Stimulated activated naive CD4-positive, alpha-beta T cell (primary cell): ENCODE measurements around the gene VWA1.
"Not testable (repeated sequence)": the region's sequence is repeated elsewhere in the genome, so short reads cannot be mapped to it uniquely, and the experiment has no call there.

Source experiments
- DNase-seq, 6 experiments: peaks; one replicate each; lab custom pipeline; 2025; lab: John Stamatoyannopoulos, UW

Gene VWA1

DNA sequence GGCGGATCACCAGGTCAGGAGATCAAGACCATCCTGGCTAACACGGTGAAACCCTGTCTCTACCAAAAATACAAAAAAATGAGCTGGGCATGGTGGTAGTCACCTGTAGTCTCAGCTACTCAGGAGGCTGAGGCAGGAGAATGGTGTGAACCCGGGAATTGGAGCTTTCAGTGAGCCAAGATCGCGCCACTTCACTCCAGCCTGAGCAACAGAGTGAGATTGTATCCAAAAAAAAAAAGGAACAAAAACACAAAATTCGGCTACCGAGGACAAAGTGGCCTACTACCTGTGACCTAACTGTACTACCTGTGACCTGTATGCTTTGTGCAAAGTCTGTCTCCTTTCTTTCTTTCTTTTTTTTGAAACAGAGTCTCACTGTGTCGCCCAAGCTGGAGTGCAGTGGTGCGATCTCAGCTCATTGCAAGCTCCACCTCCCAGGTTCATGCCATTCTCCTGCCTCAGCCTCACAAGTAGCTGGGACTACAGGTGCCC, 32.5 kb upstream of the VWA1 start:
- not testable (repeated sequence) for DNase-seq

DNA sequence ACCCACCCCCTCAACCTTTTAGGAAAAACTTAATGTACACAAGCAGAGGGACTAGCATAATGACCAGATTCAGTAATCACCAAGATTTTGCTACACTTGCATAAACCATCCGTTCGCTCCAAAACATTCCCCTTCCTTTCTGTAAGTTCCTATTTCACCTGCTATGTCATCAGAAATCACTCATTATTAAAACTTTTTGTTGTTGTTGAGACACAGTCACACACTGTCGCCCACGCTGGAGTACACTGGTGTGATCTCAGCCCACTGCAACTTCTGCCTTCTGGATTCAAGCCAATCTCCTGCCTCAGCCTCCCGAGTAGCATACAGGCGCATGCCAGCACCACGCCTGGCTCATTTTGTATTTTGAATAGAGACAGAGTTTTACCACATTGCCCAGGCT, 31.8 kb upstream of the VWA1 start:
- DNase-seq = no peak

DNA sequence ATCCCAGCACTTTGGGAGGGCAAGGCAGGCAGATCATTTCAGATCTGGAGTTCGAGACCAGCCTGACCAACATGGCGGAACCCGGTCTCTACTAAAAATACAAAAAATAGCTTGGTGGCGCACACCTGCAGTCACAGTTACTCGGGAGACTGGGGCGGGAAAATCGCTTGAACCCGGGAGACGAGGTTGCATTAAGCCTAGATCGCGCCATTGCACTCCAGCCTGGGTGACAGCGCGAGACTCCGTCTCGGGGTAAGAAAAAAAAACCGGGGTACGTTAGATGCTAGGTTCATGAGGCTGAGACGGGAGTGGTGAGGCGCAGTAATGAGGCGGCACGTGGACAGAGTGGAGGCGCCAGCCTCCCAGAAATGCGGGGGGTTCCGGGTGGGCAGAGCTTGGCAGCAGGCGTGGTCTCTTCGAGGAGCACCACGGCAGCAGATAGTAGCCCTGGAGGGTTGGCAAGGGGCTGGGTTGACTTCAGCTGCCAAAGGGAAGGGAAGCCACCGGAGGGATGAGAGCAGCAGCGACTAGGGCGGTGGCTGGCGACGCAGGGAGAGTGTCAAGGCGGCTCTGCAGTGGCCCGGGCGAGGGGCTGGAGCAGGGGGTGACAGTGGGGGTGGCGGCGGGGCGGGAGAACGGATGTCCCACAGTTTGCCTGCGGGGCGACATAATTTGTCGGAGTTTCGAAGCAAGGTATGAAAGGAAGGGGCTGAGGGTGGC, 29.2 kb upstream of the VWA1 start:
- no peak for DNase-seq

DNA sequence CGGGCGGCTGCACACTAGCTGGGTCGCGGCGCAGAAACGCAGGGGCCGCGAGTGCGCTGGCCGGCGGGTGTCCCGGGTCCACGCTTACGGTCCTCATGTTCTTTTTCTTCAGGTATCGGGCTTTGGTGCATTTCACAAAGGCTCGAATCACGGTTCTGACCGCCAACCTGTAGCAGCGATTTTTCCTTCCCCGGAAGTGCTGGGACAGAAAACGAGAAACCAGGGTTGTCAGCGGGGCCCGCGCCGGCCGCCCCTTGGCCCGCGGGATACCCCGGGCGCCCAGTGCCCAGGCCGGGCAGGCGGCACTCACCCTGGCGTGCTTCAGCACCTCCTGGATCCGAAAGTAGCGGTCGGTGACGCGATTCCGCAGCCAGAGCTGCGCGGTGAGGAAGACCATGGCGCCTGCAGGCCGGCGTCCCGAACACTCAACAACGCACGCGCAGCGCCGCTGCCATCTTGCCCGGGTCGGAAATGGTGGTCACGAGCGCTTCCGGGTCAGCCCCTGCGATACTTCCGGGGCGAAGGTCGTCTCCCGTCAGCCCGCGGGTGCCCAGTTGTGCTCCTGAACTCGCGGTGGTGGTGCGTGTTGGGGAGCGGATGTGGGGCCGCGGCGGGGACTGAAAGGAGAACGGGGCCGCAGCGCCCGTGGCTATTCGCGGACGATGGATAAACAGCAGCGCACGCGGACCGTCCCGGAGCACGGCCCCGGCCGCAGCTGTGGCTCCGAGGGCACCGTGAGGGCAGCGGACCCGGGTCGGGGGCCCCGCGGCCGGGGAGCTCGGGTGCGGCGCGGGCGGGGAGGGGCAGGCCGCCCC, 28.5 kb upstream of the VWA1 start, which contains the start of gene MRPL20:
TSS of gene MRPL20 (minus strand) at position 473 of the 815 bp plus-strand sequence. CDS start at position 397, 76 bp downstream.
- DNase-seq = peak; percentile 90 to 94 (median 94)

DNA sequence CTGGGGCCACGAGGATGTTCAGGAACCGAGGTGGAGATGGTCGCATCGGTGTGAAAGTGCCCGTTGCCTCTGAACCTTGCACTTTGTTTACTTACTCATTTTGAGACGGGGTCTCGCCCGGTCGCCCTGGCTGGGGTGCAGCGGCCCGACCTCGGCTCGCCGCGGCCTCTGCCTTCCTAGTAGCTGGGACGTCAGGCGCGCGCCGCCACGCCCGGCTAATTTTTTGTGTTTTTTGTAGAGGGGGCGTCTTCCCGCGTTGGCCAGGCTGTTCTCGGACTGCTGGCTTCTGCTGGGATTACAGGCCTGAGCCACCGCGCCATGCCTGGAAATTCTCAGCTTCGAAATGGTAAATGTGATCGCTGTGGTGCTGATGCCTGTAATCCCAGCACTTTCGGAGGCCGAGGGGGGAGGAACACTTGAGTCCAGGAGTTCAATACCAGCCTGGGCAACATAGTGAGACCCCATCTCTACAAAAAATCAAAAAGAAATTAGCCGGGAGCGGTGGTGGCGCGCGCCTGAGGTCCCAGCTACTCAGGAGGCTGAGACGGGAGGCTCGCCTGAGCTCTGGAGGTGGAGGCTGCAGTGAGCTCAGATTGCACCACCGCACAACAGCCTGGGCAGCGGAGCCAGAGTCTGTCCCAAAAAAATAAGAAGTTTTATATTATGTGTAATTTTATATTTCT, 27.7 kb upstream of the VWA1 start:
- DNase-seq = peak in 1 of 6 experiments; percentile 42

DNA sequence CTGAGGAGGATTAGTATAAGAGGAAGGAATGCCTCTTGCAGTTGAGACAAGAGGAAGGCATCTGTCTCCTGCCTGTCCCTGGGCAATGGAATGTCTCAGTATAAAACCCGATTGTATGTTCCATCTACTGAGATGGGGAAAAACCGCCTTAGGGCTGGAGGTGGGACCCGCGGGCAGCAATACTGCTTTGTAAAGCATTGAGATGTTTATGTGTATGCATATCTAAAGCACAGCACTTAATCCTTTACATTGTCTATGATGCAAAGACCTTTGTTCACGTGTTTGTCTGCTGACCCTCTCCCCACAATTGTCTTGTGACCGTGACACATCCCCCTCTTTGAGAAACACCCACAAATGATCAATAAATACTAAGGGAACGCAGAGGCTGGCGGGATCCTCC, 25.3 kb upstream of the VWA1 start:
- not testable (repeated sequence) for DNase-seq

DNA sequence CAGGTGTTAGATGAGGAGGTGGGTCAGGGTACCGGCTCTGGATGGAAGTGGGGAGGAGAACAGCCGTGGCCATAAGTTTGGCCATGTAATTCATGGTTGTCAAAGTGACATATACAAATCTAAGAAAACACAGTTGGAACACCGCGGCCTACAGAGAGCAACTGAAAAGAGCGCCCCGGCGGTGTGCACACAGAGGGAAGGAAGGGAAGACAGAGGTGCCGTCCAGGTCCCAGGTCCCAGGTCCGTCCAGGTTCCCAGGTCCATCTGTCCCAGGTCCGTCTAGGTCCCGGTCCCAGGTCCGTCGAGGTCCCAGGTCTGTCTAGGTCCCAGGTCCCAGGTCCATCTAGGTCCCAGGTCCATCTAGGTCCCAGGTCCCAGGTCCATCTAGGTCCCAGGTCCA, 23.9 kb upstream of the VWA1 start:
- DNase-seq = no peak

DNA sequence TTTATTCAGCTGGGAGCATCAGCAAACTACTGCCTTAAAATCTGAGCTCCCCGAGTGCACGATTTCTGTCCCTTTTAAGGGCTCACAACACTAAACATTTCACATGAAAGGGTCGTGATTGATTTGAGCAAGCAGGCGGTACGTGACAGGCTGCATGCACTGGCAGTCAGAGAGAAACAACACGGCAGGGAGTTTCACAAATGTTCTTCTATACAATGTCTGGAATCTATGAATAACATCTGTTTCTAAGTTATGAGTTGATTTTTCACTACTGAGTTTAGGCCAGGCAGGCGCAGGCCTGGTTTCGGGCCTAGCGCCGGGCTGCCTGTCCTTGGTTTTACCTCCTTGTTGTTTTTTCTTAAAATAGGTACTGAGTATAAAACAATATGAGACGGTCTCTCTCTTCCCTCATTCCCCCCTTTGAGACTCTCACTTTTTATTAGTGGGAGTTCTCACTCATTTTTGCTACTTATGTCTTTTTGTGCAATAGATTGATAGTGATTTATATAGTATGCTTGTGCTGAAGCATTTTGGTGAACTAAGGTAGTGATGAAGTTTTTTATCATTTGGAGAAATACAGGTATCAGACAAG, 23.1 kb upstream of the VWA1 start:
- not testable (repeated sequence) for DNase-seq

DNA sequence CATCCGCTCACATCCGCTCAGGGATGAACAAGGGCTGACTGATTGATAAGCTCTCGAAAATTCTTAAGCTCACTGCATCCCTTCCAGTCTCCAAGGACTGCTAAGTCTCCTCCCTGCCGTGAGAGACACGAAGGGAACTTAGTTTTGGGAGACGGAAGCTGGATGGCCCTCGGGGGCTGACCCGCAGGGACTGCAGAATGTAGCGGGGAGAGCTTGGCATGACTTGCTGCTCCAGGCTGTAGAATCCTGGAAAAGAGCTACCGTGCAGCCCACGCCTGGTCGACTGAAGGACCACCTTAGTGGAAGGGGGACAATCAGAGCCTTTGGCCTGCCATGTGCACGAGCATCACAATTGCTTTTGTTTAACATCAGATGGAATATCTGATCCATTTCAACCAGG, 19.7 kb upstream of the VWA1 start:
- no peak for DNase-seq

DNA sequence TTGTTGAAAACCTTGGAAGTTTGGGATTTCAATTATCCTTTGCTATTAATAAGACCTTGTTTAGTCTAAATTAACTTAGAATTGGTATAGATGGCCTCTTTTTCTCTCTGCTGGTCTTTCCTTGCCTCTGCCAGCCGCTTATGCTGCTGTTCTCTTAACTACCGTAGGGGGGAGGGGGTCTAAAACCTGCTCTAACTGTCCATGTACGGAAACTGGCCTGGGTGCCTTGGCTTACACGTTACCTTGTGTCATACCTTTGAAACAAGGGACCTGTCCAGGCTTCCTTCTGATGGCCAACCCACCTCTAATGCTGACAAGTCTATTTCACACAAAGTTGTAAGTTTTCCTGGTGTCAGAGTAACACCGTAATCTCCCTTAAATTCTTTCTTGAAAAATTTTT, 18.1 kb upstream of the VWA1 start:
- DNase-seq = not testable (repeated sequence)

DNA sequence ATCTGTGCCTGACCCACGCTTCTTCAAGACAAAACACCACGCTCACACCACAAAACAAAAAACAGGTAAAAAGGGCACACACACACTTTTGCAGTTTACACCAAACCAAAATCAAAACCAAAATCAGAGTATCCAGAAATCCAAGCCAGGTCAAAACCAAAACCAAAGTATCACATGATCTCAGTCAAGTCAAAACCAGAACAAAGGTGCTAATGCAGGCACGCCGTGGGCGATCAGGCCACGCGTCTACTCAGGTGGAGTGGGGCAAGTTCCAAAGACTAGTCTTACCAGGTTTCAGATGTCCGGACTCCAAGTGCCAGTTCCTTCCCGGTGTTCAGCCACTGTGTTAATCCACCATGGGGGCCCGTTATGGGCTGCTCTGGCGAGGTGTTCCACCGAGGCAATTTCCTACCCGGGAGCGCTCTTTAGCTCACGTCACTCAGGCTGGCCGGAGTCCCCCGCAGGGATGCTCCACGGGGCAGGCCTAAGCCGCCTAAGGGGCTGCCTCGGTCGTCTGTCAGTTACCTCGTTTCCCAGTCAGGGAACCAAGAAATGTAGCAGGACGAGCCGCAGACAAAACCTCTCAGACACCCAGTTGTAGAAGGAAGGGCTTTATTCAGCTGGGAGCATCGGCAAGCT, 17.5 kb upstream of the VWA1 start:
- DNase-seq = not testable (repeated sequence)

DNA sequence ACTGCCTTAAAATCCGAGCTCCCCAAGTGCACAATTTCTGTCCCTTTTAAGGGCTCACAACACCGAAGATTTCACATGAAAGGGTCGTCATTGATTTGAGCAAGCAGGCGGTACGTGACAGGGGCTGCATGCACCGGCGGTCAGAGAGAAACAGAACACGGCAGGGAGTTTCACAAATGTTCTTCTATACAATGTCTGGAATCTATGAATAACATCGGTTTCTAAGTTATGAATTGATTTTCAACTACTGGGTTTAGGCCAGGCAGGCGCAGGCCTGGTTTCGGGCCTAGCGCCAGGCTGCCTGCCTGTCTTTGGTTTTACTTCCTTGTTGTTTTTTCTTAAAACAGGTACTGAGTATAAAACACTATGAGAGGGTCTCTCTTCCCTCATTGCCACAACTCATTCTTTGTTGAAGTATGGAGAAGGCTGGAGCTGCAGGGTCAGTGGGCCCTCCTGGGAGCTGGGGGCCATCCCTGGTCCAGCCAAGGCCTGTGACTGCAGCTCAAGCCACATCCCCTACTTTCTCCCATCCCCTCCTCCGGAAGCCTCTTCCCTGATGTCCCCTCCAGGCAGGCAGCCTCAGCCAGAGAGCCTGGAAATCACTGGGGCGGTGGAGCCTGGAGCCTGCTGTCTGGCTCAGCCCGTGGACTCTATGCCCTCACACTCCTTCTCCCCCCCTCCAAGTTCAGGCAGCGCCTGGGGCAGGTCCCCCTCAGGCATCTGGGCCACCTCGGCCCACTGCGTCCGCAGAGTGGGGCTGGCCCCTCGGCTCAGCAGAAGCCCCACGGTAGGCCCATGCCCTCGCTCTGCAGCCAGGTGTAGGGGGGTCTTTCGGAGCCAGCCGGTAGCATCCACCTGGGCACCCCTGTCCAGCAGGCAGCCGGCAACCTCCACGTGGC, 16.8 kb upstream of the VWA1 start:
- DNase-seq = no peak

DNA sequence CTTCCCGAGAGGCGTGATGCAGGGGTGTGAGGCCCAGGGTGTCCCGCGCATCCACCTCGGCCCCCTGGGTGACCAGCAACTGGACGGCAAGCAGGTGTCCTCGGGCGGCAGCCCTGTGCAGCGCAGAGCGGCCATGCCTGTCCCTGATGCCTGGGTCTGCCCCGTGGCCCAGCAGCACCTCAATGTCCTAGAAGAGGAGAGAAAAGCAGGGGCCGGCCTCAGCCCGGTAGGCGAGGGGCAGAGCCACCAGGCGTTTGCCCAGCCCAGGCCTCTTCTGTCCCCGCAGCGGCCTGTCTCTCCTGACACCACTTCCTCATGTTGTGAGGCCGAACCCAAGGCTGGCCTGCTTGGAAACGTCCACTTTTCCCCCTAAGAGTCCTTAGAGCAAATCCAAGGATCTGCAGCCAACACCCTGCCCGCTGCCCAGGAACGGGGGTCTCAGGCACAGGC, 16.1 kb upstream of the VWA1 start:
- no peak for DNase-seq

DNA sequence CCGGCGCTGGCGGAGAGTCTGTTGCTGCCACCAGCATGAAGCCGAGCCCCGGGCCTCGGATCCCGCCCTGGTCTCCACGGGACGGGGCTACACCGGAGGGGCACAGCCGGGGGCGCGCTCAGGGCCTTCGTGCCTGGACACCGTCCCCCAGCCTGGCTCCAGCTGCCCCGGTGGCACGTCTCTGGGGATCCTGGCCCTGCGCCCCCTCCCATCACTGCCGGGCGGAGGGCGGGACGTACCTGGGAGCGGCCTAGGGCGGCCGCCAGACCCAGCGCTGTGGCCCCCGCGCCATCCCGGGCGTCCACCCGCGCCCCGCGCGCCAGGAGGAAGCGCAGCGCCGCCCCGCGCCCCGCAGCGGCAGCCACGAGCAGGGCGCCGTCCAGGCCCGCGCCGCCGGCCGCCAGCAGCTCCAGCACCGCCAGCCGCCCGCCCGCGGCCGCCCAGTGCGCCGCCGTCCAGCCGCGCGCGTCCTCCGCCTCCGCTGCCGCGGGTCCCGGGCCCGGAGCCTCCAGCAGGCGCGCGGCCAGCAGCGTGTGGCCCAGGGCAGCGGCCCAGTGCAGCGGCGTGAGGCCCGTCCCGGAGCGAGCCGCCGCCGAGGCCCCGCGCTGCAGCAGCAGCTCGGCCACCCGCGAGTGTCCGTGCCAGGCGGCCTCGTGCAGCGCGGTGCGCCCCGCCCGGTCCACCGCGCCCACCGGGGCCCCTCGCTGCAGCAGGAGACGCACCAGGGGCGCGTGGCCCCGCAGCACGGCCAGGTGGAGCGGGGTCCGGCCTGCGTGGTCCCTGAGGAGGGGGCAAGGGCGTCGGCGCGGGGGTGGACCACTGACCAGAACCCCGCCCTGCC, 15.5 kb upstream of the VWA1 start:
- peak in 1 of 6 experiments; percentile 12 for DNase-seq

DNA sequence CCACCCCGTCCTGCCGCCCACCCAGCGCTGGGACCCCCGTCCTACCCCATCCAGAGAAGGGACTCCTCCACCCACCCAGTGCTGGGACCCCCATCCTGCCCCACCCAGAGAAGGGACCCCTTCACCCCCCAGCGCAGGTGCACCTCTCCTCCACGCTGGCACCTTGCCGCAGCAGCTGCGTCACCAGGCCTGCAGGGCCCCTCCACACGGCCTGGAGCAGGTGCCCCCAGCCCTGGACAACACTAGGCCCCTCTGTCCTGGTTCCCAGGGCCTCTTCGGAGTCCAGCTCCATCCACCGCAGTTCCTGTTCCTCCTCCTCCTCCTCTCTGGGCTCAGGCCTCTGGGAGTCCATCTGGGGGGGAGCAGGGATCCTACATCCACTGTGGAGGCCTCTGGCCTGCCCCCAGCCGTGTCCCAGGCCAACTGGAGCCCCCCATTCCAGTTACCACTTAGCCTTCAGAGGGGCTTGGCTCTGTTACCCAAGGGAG, 14.8 kb upstream of the VWA1 start:
- no peak for DNase-seq

DNA sequence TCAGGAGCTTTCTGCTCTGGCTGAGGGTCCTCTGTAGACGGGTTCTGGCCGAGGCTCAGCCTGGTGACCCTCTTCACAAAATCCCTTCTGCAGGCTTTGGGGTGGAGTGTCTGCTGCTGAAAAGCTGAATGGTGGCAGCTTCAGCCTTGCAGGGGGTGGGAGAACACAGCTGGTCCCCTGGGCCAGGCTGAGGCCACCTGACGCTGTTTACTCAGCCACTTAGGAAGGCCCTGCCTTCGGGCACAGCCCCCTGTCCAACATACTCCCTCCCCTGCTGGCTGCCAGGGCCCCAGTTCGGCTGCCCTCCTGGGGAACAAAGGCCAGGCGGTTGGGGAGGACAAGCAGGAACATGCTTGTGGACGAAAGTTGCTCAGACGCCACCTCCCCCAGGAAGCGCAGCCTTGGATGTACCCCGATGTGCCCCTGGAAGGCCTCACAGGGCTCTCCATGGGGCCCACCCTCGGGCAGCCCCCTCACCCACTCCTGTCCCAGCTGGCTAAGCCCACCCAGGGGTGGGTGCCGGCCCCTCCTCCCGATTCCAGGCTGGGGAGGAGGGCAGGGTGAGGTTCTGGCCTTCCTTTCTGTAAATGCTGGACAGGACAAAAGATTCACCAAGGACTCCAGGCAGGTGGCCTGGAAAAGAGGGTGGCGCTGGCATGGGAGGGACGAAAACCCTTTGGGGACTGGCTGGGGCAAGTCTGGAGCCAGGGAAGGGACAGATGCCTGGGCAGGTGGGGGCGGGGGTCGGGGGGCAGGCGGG, 14.2 kb upstream of the VWA1 start, which contains the start of gene ANKRD65:
TSS of gene ANKRD65 (minus strand) at position 130 of the 760 bp plus-strand sequence. CDS start 271 bp downstream, outside the sequence.
- no peak for DNase-seq

DNA sequence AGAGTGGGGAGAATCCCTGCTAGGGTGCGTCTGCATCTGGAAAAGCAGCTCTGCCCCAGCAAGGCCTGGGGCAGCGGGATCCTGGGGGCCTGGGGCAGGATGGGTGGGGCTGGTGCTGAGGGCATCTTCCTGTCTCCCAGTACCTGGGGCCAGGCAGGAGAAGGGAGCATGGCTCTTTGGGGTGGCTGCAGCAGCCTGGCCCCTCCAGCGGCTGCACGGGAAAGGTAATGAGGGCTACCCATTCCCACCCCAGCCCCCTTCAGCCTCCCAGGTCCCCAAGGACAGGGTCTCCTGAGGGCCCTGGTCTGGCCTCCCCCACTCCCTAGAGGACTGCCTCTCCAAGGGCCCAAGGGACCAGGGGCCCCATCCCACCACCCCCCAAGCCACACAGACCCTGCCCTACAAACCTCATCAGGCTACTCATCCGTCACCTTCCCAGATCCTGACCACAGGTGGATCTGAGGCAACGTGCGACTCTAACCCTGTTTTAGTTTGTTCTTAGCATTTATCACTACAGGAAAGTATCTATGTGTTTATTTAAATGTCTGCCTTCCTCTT, 13.5 kb upstream of the VWA1 start:
- DNase-seq = no peak
